Suprapubic skin (tissue), 4 donors: Measurements from ENCODE around the gene GHRH.

Experiments used
- CTCF ChIP-seq, 2 donors: fragments of 200-600 bp in 1 of 2; fragments of 450-650 bp in 1 of 2; sonication (generic) in 1 of 2; IDR thresholded peaks; one replicate each; pipeline ENCODE4 v1.5.1; 2016 to 2019; ENCODE audit warnings: antibody characterized with exemption in 2 of 2, mild to moderate bottlenecking in 1 of 2, moderate library complexity in 1 of 2
- POLR2A ChIP-seq, 2 donors: fragments of 450-650 bp; IDR thresholded peaks; one replicate each; pipeline ENCODE4 v1.6.1; 2017; ENCODE audit warnings: antibody characterized with exemption in 2 of 2, mild to moderate bottlenecking in 2 of 2, moderate library complexity in 2 of 2
- POLR2AphosphoS5 ChIP-seq, 3 donors: sonication (generic); formaldehyde crosslinking; IDR thresholded peaks; one replicate each; pipeline ENCODE4 v1.6.1; 2017; ENCODE audit warnings: antibody characterized with exemption in 3 of 3

- TF ChIP-seq POLR2AphosphoS5 (IDR thresholded peaks at IDR 0.05): no peak
- no peak for TF ChIP-seq CTCF (IDR thresholded peaks at IDR 0.05)
- no peak for TF ChIP-seq POLR2A (IDR thresholded peaks at IDR 0.05)
Observed at GRCh38 chr20:37209661-37210314, 51.8 kb downstream of the GHRH start.
